Measurements from ENCODE around the gene OTULINL. TPM values are rescaled to one million over a fixed set of nuclear protein-coding genes. Genes with fewer than 3 reads are reported as not detected.
A peak's percentile ranks its signal among the peaks of the same experiment; 100 is the strongest.

Gene OTULINL
- total RNA-seq, 1 donor from 2014 or later, result 11.4 TPM

- H3K27ac Mint-ChIP-seq, result peak overlapping the region; percentile 56
- H3K36me3 Mint-ChIP-seq (ENCODE audit: low read depth), result peaks cover 23% of the 10 kb centered on the region
- DNase-seq, result peak; percentile 68
- intact Hi-C loops (cut with micrococcal nuclease), result loop anchor here (10.0 kb wide), 1 partner anchor 1868 kb away; the partner anchor contains the start of gene ZNF622
- peaks cover 65% of the 10 kb centered on the region for H3K4me1 Mint-ChIP-seq
- H3K9me3 Mint-ChIP-seq, result peaks cover 5% of the 10 kb centered on the region
- H3K4me3 Mint-ChIP-seq, result no peak overlapping the region
- no peaks in the 10 kb centered on the region for H3K27me3 Mint-ChIP-seq
Measured at GRCh38 chr5:14597080-14597479, 15.5 kb downstream of the OTULINL start.

- no peak overlapping the region for H3K4me3 Mint-ChIP-seq
- H3K27me3 Mint-ChIP-seq, result no peaks in the 10 kb centered on the region
- peaks cover 30% of the 10 kb centered on the region for H3K36me3 Mint-ChIP-seq (ENCODE audit: low read depth)
- H3K9me3 Mint-ChIP-seq, result peaks cover 5% of the 10 kb centered on the region
- peaks cover 58% of the 10 kb centered on the region for H3K4me1 Mint-ChIP-seq
- DNase-seq, result no peak
- intact Hi-C loops (cut with micrococcal nuclease), result loop anchor here (10.0 kb wide), 1 partner anchor 1867 kb away; the partner anchor contains the start of gene ZNF622
- H3K27ac Mint-ChIP-seq, result no peak overlapping the region
Measured at GRCh38 chr5:14598225-14598624, 16.6 kb downstream of the OTULINL start.

- Mint-ChIP-seq H3K36me3 (ENCODE audit: low read depth) (peaks cover 39% of the 10 kb centered on the region), H3K27me3 (no peaks in the 10 kb centered on the region), H3K27ac (no peak overlapping the region), H3K4me1 (peaks cover 46% of the 10 kb centered on the region), H3K9me3 (peaks cover 7% of the 10 kb centered on the region), H3K4me3 (no peak overlapping the region)
- intact Hi-C loops (cut with micrococcal nuclease), result loop anchor here (10.0 kb wide), 1 partner anchor 1865 kb away; the partner anchor contains the start of gene ZNF622
- no peak for DNase-seq
Measured at GRCh38 chr5:14599476-14600127, 18.0 kb downstream of the OTULINL start.

GRCh38 chr5:14600846-14601245 is 19.3 kb downstream of the OTULINL start:
- Mint-ChIP-seq H3K36me3 (ENCODE audit: low read depth) (peaks cover 48% of the 10 kb centered on the region), H3K4me1 (peaks cover 36% of the 10 kb centered on the region), H3K27ac (no peak overlapping the region)

GRCh38 chr5:14603141-14603540 is 21.5 kb downstream of the OTULINL start:
- DNase-seq, result no peak
- intact Hi-C loops (cut with micrococcal nuclease), result no loop called here
- peaks cover 9% of the 10 kb centered on the region for H3K9me3 Mint-ChIP-seq
- H3K27me3 Mint-ChIP-seq, result no peaks in the 10 kb centered on the region
- peaks cover 58% of the 10 kb centered on the region for H3K36me3 Mint-ChIP-seq (ENCODE audit: low read depth)
- no peak overlapping the region for H3K4me3 Mint-ChIP-seq
- peaks cover 17% of the 10 kb centered on the region for H3K4me1 Mint-ChIP-seq
- no peak overlapping the region for H3K27ac Mint-ChIP-seq

More at GRCh38 chr5:14600846-14601245, 19.3 kb downstream of the OTULINL start:
- Mint-ChIP-seq H3K9me3 (peaks cover 9% of the 10 kb centered on the region), H3K27me3 (no peaks in the 10 kb centered on the region), H3K4me3 (no peak overlapping the region)
- intact Hi-C loops (cut with micrococcal nuclease), result no loop called here
- peak; percentile 44 for DNase-seq

- Mint-ChIP-seq H3K4me1 (peaks cover 9% of the 10 kb centered on the region), H3K36me3 (ENCODE audit: low read depth) (peaks cover 58% of the 10 kb centered on the region), H3K4me3 (no peak overlapping the region), H3K9me3 (peaks cover 4% of the 10 kb centered on the region), H3K27me3 (no peaks in the 10 kb centered on the region), H3K27ac (no peak overlapping the region)
- DNase-seq, result no peak
- intact Hi-C loops (cut with micrococcal nuclease), result no loop called here
Measured at GRCh38 chr5:14607104-14607503, 25.5 kb downstream of the OTULINL start.

GRCh38 chr5:14608169-14608568 is 26.6 kb downstream of the OTULINL start:
- Mint-ChIP-seq H3K27ac (peak overlapping the region; percentile 56), H3K4me1 (peaks cover 5% of the 10 kb centered on the region), H3K4me3 (no peak overlapping the region), H3K36me3 (ENCODE audit: low read depth) (peaks cover 50% of the 10 kb centered on the region), H3K27me3 (no peaks in the 10 kb centered on the region), H3K9me3 (peaks cover 4% of the 10 kb centered on the region)
- intact Hi-C loops (cut with micrococcal nuclease), result no loop called here
- no peak for DNase-seq

GRCh38 chr5:14611737-14612136 is 30.1 kb downstream of the OTULINL start:
- no peak overlapping the region for H3K27ac Mint-ChIP-seq
- no peak overlapping the region for H3K4me3 Mint-ChIP-seq
- H3K36me3 Mint-ChIP-seq (ENCODE audit: low read depth), result peaks cover 48% of the 10 kb centered on the region
- intact Hi-C loops (cut with micrococcal nuclease), result no loop called here
- DNase-seq, result no peak
- H3K4me1 Mint-ChIP-seq, result peaks cover 5% of the 10 kb centered on the region
- no peaks in the 10 kb centered on the region for H3K9me3 Mint-ChIP-seq
- H3K27me3 Mint-ChIP-seq, result no peaks in the 10 kb centered on the region

- no peaks in the 10 kb centered on the region for H3K4me1 Mint-ChIP-seq
- peaks cover 48% of the 10 kb centered on the region for H3K36me3 Mint-ChIP-seq (ENCODE audit: low read depth)
- intact Hi-C loops (cut with micrococcal nuclease), result no loop called here
- no peaks in the 10 kb centered on the region for H3K27me3 Mint-ChIP-seq
- no peak overlapping the region for H3K27ac Mint-ChIP-seq
- no peak for DNase-seq
- H3K9me3 Mint-ChIP-seq, result no peaks in the 10 kb centered on the region
- no peak overlapping the region for H3K4me3 Mint-ChIP-seq
Measured at GRCh38 chr5:14614490-14614889, 32.9 kb downstream of the OTULINL start.

- Mint-ChIP-seq H3K4me3 (no peak overlapping the region), H3K27me3 (no peaks in the 10 kb centered on the region), H3K36me3 (ENCODE audit: low read depth) (peaks cover 41% of the 10 kb centered on the region), H3K9me3 (no peaks in the 10 kb centered on the region), H3K4me1 (no peaks in the 10 kb centered on the region), H3K27ac (no peak overlapping the region)
- intact Hi-C loops (cut with micrococcal nuclease), result no loop called here
- no peak for DNase-seq
Measured at GRCh38 chr5:14615365-14615764, 33.8 kb downstream of the OTULINL start.

GRCh38 chr5:14617441-14617840 is 35.8 kb downstream of the OTULINL start:
- no peak for DNase-seq
- H3K27ac Mint-ChIP-seq, result no peak overlapping the region
- peaks cover 38% of the 10 kb centered on the region for H3K36me3 Mint-ChIP-seq (ENCODE audit: low read depth)
- no peaks in the 10 kb centered on the region for H3K4me1 Mint-ChIP-seq
- intact Hi-C loops (cut with micrococcal nuclease), result no loop called here
- no peak overlapping the region for H3K4me3 Mint-ChIP-seq
- peaks cover 11% of the 10 kb centered on the region for H3K9me3 Mint-ChIP-seq
- H3K27me3 Mint-ChIP-seq, result no peaks in the 10 kb centered on the region

- intact Hi-C loops (cut with micrococcal nuclease), result no loop called here
- DNase-seq, result no peak
Measured at GRCh38 chr5:14627270-14627669, 45.7 kb downstream of the OTULINL start.

GRCh38 chr5:14628346-14628745 is 46.8 kb downstream of the OTULINL start:
- intact Hi-C loops (cut with micrococcal nuclease), result no loop called here
- no peaks in the 10 kb centered on the region for H3K36me3 Mint-ChIP-seq (ENCODE audit: low read depth)
- H3K4me3 Mint-ChIP-seq, result no peak overlapping the region
- H3K27me3 Mint-ChIP-seq, result no peaks in the 10 kb centered on the region
- peak; percentile 88 for DNase-seq
- no peak overlapping the region for H3K27ac Mint-ChIP-seq
- H3K4me1 Mint-ChIP-seq, result no peaks in the 10 kb centered on the region
- H3K9me3 Mint-ChIP-seq, result peaks cover 3% of the 10 kb centered on the region

More at GRCh38 chr5:14627270-14627669, 45.7 kb downstream of the OTULINL start:
- no peaks in the 10 kb centered on the region for H3K27me3 Mint-ChIP-seq
- H3K4me3 Mint-ChIP-seq, result no peak overlapping the region
- H3K9me3 Mint-ChIP-seq, result peaks cover 3% of the 10 kb centered on the region
- no peaks in the 10 kb centered on the region for H3K36me3 Mint-ChIP-seq (ENCODE audit: low read depth)
- H3K27ac Mint-ChIP-seq, result no peak overlapping the region
- H3K4me1 Mint-ChIP-seq, result no peaks in the 10 kb centered on the region

- Mint-ChIP-seq H3K4me3 (no peak overlapping the region), H3K4me1 (no peaks in the 10 kb centered on the region), H3K36me3 (ENCODE audit: low read depth) (no peaks in the 10 kb centered on the region), H3K27ac (no peak overlapping the region), H3K27me3 (no peaks in the 10 kb centered on the region), H3K9me3 (peaks cover 3% of the 10 kb centered on the region)
- intact Hi-C loops (cut with micrococcal nuclease), result no loop called here
- no peak for DNase-seq
Measured at GRCh38 chr5:14630671-14631070, 49.1 kb downstream of the OTULINL start.

- Mint-ChIP-seq H3K9me3 (no peaks in the 10 kb centered on the region), H3K36me3 (ENCODE audit: low read depth) (no peaks in the 10 kb centered on the region), H3K4me1 (no peaks in the 10 kb centered on the region), H3K4me3 (no peak overlapping the region), H3K27ac (no peak overlapping the region), H3K27me3 (peaks cover 17% of the 10 kb centered on the region)
- intact Hi-C loops (cut with micrococcal nuclease), result no loop called here
- no peak for DNase-seq
Measured at GRCh38 chr5:14635656-14636055, 54.1 kb downstream of the OTULINL start.

All from activated CD4-positive, alpha-beta T cell treated with anti-CD3 and anti-CD28 coated beads, Interleukin-2, amount 10 ng/mL, durations not matched to agents 24 days and 14 days (primary cell).